GM12878 (cell line): ENCODE measurements around the gene VGF. TPM values are rescaled to one million over a fixed set of nuclear protein-coding genes. Genes with fewer than 3 reads are reported as not detected.
A peak's percentile ranks its signal among the peaks of the same experiment; 100 is the strongest.

Source experiments
- ATAC-seq: fragments of 200-7000 bp; cut with Tn5 transposase; 3 replicates; pipeline ENCODE4 v1.9.1; 2020; ENCODE audit warnings: mild to moderate bottlenecking, moderate library complexity
- BruUV-seq: library from RNA; stranded (reverse); fragments of 400-500 nt; replicated peaks from 2 replicates; lab custom pipeline; 2021; lab: Mats Ljungman, UMichigan
- CTCF ChIA-PET: fragments of 300-600 bp; sonication (Branson Sonifier 250); formaldehyde crosslinking; extraction: SDS; loops from one replicate; lab custom pipeline; 2021; ENCODE audit warnings: inconsistent platforms; lab: Yijun Ruan, JAX
- POLR2A ChIA-PET: fragments of 350-600 bp; formaldehyde crosslinking; extraction: SDS; loops from one replicate; lab custom pipeline; 2021; ENCODE audit warnings: inconsistent platforms; lab: Charles Lee
- RAD21 ChIA-PET: fragments of 300-600 bp; sonication (Branson Sonifier 250); formaldehyde crosslinking; loops from one replicate; lab custom pipeline; 2023; ENCODE audit warnings: antibody characterized with exemption; ENCODE audit not compliant: unreplicated experiment; lab: Charles Lee
- SMC1A ChIA-PET: fragments of 300-600 bp; sonication (Branson Sonifier 250); formaldehyde crosslinking; loops from one replicate; lab custom pipeline; 2023; ENCODE audit not compliant: unreplicated experiment, uncharacterized antibody; lab: Charles Lee
- DNase-seq: peaks from one replicate; pipeline ENCODE4 v3.0.0-alpha.2; 2011; ENCODE audit warnings: low read depth, low spot score
- FAIRE-seq: peaks from 3 replicates; lab custom pipeline; 2011; peaks lifted over from hg19 to GRCh38; lab: Jason Lieb, UNC
- H2AFZ ChIP-seq: 2 replicates; pipeline ENCODE4 v1.6.0; 2011; ENCODE audit warnings: low read depth, low read length, control low read depth; ENCODE audit not compliant: control insufficient read depth
- H3K27ac ChIP-seq: 2 replicates; pipeline ENCODE4 v1.5.1; 2011; ENCODE audit warnings: control low read depth; ENCODE audit not compliant: control insufficient read depth, insufficient read depth
- H3K27me3 ChIP-seq, 2 experiments: replicated peaks in 1 of 2; 2 replicates each; pipeline versions ENCODE4 v1.6.0 to v1.6.1; 2011; ENCODE audit warnings: low read length in 1 of 2; ENCODE audit not compliant: control insufficient read depth in 2 of 2, insufficient read depth in 2 of 2
- H3K36me3 ChIP-seq, 2 experiments: 2 replicates each; pipeline ENCODE4 v1.5.1; 2011; ENCODE audit warnings: low read length in 1 of 2; ENCODE audit not compliant: control insufficient read depth in 2 of 2, insufficient read depth in 2 of 2
- H3K4me1 ChIP-seq: 2 replicates; pipeline ENCODE4 v1.6.1; 2011; ENCODE audit warnings: mild to moderate bottlenecking, low read length, moderate library complexity, mixed read lengths; ENCODE audit not compliant: control insufficient read depth, insufficient read depth
- H3K4me2 ChIP-seq: 2 replicates; pipeline ENCODE4 v1.6.0; 2011; ENCODE audit warnings: control low read depth; ENCODE audit not compliant: control insufficient read depth, insufficient read depth
- H3K4me3 ChIP-seq: fragments of 200-600 bp; sonication (generic); 2 replicates; pipeline ENCODE4 v1.5.1; 2016
- H3K79me2 ChIP-seq: 2 replicates; pipeline ENCODE4 v1.6.0; 2011; ENCODE audit warnings: low read length; ENCODE audit not compliant: control insufficient read depth, insufficient read depth
- H3K9ac ChIP-seq: 2 replicates; pipeline ENCODE4 v1.8.0; 2011; ENCODE audit warnings: low read length, control low read depth, mixed read lengths; ENCODE audit not compliant: control insufficient read depth, insufficient read depth
- H3K9me3 ChIP-seq: replicated peaks from 3 replicates; pipeline ENCODE4 v1.5.1; 2011; ENCODE audit warnings: mild to moderate bottlenecking, low read length; ENCODE audit not compliant: control insufficient read depth, insufficient read depth
- H4K20me1 ChIP-seq: 2 replicates; pipeline ENCODE4 v1.6.0; 2011; ENCODE audit not compliant: control insufficient read depth, insufficient read depth
- CTCF ChIP-seq, 3 experiments: IDR thresholded peaks in 2 of 3; conservative IDR thresholded peaks in 1 of 3; 2 replicates each; pipeline ENCODE4 v1.5.1; 2011; ENCODE audit warnings: low read depth in 3 of 3, low read length in 3 of 3, mild to moderate bottlenecking in 3 of 3, control low read depth in 2 of 3, moderate library complexity in 2 of 3, inconsistent platforms in 1 of 3, mixed read lengths in 1 of 3; ENCODE audit not compliant: control insufficient read depth in 2 of 3, insufficient read depth in 1 of 3; ENCODE audit errors: extremely low read depth in 1 of 3
- NFYA ChIP-seq: IDR thresholded peaks from 2 replicates; pipeline ENCODE4 v1.6.1; 2011; ENCODE audit warnings: low read depth, mild to moderate bottlenecking, low read length, improper control_type of control experiment, borderline replicate concordance
- TCF3 ChIP-seq: IDR thresholded peaks from 2 replicates; pipeline ENCODE4 v1.6.1; 2012; ENCODE audit warnings: low read depth, mild to moderate bottlenecking, low read length, borderline replicate concordance; ENCODE audit not compliant: insufficient read depth
- ZBED1 ChIP-seq: IDR thresholded peaks from 2 replicates; pipeline ENCODE4 v1.6.1; 2016; ENCODE audit warnings: borderline replicate concordance
- WGBS: methylation state at CpG from one replicate; pipeline ENCODE4 v1.1.6; 2016; ENCODE audit warnings: low lambda C conversion rate; ENCODE audit not compliant: insufficient replicate concordance, insufficient coverage; ENCODE audit errors: missing lambda C conversion rate; 5-methylcytosine and 5-hydroxymethylcytosine counted together
- in situ Hi-C: fragments of 300-500 bp; cut with MboI; formaldehyde crosslinking; loops from 9 replicates; pipeline ENCODE4 v1.14.3; 2018; ENCODE audit warnings: mixed read lengths
- intact Hi-C: fragments of 100-400 bp; cut with micrococcal nuclease; formaldehyde crosslinking; loops from one replicate; pipeline ENCODE4 v1.14.2; 2022; ENCODE audit not compliant: unreplicated experiment
- polyA plus RNA-seq, 11 experiments: library from polyadenylated mRNA; depleted of rRNA in 4 of 11; unstranded in 6 of 11; stranded (reverse) in 5 of 11; fragments of >200 nt; fragmentation: Nextera tagmentation in 4 of 11; fragmentation: Illumina TruSeq in 1 of 11; extraction: Ambion mirVana in 4 of 11; extraction: Trizol in 1 of 11; gene quantifications; 1 replicate in 1 of 11; 2 replicates in 10 of 11; pipeline versions ENCODE4 v1.2.1 to v1.2.3, GENCODE V29; 2011 to 2016; ENCODE audit warnings: inconsistent platforms in 2 of 11, missing spikeins in 2 of 11, low read depth in 1 of 11
- total RNA-seq, 4 experiments: library from RNA; depleted of rRNA in 3 of 4; stranded (reverse); fragments of >200 nt in 3 of 4; fragmentation: Illumina TruSeq in 1 of 4; extraction: Trizol in 1 of 4; gene quantifications; 2 replicates each; pipeline versions ENCODE4 v1.2.1 to v1.2.3, GENCODE V29; 2013 to 2021
- TF ChIP-seq, protein P1 (sequence below): fragments of 150-350 bp; IDR thresholded peaks from 2 replicates; pipeline ENCODE4 v1.6.1; 2014; ENCODE audit warnings: mild to moderate bottlenecking, low read depth, low read length

The VGF gene
- total and polyA plus RNA-seq, 10 of the 15 experiments (the other 5 are each of a cell fraction or from before 2014, with no cell fraction given), result 0.09 to 0.25 (median 0.17) TPM; not detected in 6

- H3K4me3 ChIP-seq, result no peak overlapping the region
- BruUV-seq, result no TSS peak
- H3K27me3 ChIP-seq, result no peaks in the 10 kb centered on the region
- no peak overlapping the region for H2AFZ ChIP-seq
- whole genome bisulfite sequencing, result 91% methylated on average over 6 of the region's 6 CpGs
- peaks cover 5 to 7% of the 10 kb centered on the region in 2 experiments for H3K36me3 ChIP-seq
- H3K9me3 ChIP-seq, result no peaks in the 10 kb centered on the region
- ChIA-PET SMC1A (interaction anchor here (1.0 to 2.3 kb wide), 3 partner anchors 12 to 36 kb away, joined by 3 to 10 read pairs (median 3); no protein-coding TSS in a partner anchor), RAD21 (interaction anchor here (0.6 to 3.0 kb wide), 2 partner anchors 10 to 12 kb away, joined by 3 to 20 read pairs; no protein-coding TSS in a partner anchor), CTCF (interaction anchor here (1.0 to 7.8 kb wide), 7 partner anchors 9 to 62 kb away, joined by 3 to 112 read pairs (median 4); partner anchors contain the start of genes SERPINE1, VGF and ZNHIT1), POLR2A (interaction anchor here (1.5 to 2.0 kb wide), 2 partner anchors 9 to 14 kb away, joined by 5 read pairs; partner anchors contain the start of gene VGF)
- TF ChIP-seq ZBED1, result no peak
- TF ChIP-seq CTCF (IDR thresholded peaks at IDR 0.05 in 2 of 3, conservative IDR thresholded peaks at IDR 0.05 in 1 of 3; ENCODE audit: control insufficient read depth in 2 of 3, extremely low read depth in 1 of 3, insufficient read depth in 1 of 3, low read depth in 3 of 3, low read length in 3 of 3), result peak in 1 of 3 experiments; percentile 20; a peak in 1 of 6 replicates
- TF ChIP-seq, protein P1, sequence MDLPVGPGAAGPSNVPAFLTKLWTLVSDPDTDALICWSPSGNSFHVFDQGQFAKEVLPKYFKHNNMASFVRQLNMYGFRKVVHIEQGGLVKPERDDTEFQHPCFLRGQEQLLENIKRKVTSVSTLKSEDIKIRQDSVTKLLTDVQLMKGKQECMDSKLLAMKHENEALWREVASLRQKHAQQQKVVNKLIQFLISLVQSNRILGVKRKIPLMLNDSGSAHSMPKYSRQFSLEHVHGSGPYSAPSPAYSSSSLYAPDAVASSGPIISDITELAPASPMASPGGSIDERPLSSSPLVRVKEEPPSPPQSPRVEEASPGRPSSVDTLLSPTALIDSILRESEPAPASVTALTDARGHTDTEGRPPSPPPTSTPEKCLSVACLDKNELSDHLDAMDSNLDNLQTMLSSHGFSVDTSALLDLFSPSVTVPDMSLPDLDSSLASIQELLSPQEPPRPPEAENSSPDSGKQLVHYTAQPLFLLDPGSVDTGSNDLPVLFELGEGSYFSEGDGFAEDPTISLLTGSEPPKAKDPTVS, result no peak
- no peak for TF ChIP-seq TCF3
- no peak for TF ChIP-seq NFYA
- in situ Hi-C loops, result no loop called here
- no peaks in the 10 kb centered on the region for H4K20me1 ChIP-seq
- H3K9ac ChIP-seq, result no peak overlapping the region
- H3K79me2 ChIP-seq, result peaks cover 9% of the 10 kb centered on the region
- ATAC-seq (no peak), FAIRE-seq (no peak), DNase-seq (no peak)
- no peak overlapping the region for H3K27ac ChIP-seq
- no peak overlapping the region for H3K4me2 ChIP-seq
- intact Hi-C loops, result no loop called here
- peaks cover 3% of the 10 kb centered on the region; the same call in 1 of the 2 replicates for H3K4me1 ChIP-seq
Measured at GRCh38 chr7:101156277-101156676, 9.1 kb downstream of the VGF start.
